Measurements from ENCODE around the gene FGFBP1.
A peak's percentile ranks its signal among the peaks of the same experiment; 100 is the strongest.
"Not testable (repeated sequence)": the region's sequence is repeated elsewhere in the genome, so short reads cannot be mapped to it uniquely, and the experiment has no call there.

The FGFBP1 gene

GRCh38 chr4:15926486-15926885 is 12.1 kb downstream of the FGFBP1 start:
- DNase-seq (ENCODE audit: low read depth) = peak; percentile 29
- H3K4me3 ChIP-seq (replicated peaks; ENCODE audit: low read depth, low read length) = no peak overlapping the region
- no peak for TF ChIP-seq CTCF (IDR thresholded peaks at IDR 0.05; ENCODE audit: low read length, missing control alignments)

GRCh38 chr4:15925830-15926229 is 12.7 kb downstream of the FGFBP1 start:
- no peak for DNase-seq (ENCODE audit: low read depth)
- H3K4me3 ChIP-seq (replicated peaks; ENCODE audit: low read depth, low read length) = no peak overlapping the region
- no peak for TF ChIP-seq CTCF (IDR thresholded peaks at IDR 0.05; ENCODE audit: low read length, missing control alignments)

- H3K4me3 ChIP-seq (replicated peaks; ENCODE audit: low read depth, low read length) = no peak overlapping the region
- no peak for TF ChIP-seq CTCF (IDR thresholded peaks at IDR 0.05; ENCODE audit: low read length, missing control alignments)
- DNase-seq (ENCODE audit: low read depth) = no peak
These were observed 17.0 kb downstream of the FGFBP1 start for GRCh38 chr4:15921592-15921932.

- H3K4me3 ChIP-seq (replicated peaks; ENCODE audit: low read depth, low read length) = no peak overlapping the region
- no peak for TF ChIP-seq CTCF (IDR thresholded peaks at IDR 0.05; ENCODE audit: low read length, missing control alignments)
- DNase-seq (ENCODE audit: low read depth) = peak; percentile 97
These were observed 17.6 kb downstream of the FGFBP1 start for GRCh38 chr4:15920723-15921591.

GRCh38 chr4:15918484-15919129 is 19.9 kb downstream of the FGFBP1 start:
- DNase-seq (ENCODE audit: low read depth) = no peak
- H3K4me3 ChIP-seq (replicated peaks; ENCODE audit: low read depth, low read length) = no peak overlapping the region
- no peak for TF ChIP-seq CTCF (IDR thresholded peaks at IDR 0.05; ENCODE audit: low read length, missing control alignments)

GRCh38 chr4:15917297-15917696 is 21.2 kb downstream of the FGFBP1 start:
- no peak for DNase-seq (ENCODE audit: low read depth)

GRCh38 chr4:15916358-15916757 is 22.2 kb downstream of the FGFBP1 start:
- not testable (repeated sequence) for DNase-seq (ENCODE audit: low read depth); H3K4me3 ChIP-seq (replicated peaks; ENCODE audit: low read depth, low read length)

More at GRCh38 chr4:15917297-15917696, 21.2 kb downstream of the FGFBP1 start:
- H3K4me3 ChIP-seq (replicated peaks; ENCODE audit: low read depth, low read length) = no peak overlapping the region
- no peak for TF ChIP-seq CTCF (IDR thresholded peaks at IDR 0.05; ENCODE audit: low read length, missing control alignments)

Data from fibroblast of pulmonary artery (primary cell).